LNCAP (cell line): Measurements from ENCODE around the gene ADAM8.
A peak's percentile ranks its signal among the peaks of the same experiment; 100 is the strongest.

ENCODE experiments used
- TF ChIP-seq, protein P1 (sequence below): fragments of 450-650 bp; IDR thresholded peaks from 2 replicates; pipeline ENCODE4 v1.5.1; 2017; ENCODE audit warnings: mild to moderate bottlenecking

The ADAM8 gene

DNA sequence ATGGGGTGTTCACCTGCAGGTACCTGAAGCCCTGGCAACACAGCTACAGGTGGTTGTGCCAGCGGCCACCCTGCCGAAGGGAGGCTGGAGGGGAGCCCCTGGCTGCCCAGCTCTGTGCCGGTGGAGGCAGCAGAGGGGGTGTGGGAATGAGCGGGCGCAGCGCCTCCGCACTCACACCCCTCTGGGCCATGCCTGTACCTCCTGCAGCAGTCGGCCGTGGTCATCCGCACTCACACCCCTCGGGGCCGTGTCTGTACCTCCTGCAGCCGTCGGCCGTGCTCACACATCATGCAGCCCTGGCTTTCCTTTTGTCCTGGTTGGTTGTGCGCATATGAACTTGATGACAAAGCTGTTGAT, 33.7 kb upstream of the ADAM8 start:
- TF ChIP-seq, protein P1, sequence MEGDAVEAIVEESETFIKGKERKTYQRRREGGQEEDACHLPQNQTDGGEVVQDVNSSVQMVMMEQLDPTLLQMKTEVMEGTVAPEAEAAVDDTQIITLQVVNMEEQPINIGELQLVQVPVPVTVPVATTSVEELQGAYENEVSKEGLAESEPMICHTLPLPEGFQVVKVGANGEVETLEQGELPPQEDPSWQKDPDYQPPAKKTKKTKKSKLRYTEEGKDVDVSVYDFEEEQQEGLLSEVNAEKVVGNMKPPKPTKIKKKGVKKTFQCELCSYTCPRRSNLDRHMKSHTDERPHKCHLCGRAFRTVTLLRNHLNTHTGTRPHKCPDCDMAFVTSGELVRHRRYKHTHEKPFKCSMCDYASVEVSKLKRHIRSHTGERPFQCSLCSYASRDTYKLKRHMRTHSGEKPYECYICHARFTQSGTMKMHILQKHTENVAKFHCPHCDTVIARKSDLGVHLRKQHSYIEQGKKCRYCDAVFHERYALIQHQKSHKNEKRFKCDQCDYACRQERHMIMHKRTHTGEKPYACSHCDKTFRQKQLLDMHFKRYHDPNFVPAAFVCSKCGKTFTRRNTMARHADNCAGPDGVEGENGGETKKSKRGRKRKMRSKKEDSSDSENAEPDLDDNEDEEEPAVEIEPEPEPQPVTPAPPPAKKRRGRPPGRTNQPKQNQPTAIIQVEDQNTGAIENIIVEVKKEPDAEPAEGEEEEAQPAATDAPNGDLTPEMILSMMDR, result no peak

DNA sequence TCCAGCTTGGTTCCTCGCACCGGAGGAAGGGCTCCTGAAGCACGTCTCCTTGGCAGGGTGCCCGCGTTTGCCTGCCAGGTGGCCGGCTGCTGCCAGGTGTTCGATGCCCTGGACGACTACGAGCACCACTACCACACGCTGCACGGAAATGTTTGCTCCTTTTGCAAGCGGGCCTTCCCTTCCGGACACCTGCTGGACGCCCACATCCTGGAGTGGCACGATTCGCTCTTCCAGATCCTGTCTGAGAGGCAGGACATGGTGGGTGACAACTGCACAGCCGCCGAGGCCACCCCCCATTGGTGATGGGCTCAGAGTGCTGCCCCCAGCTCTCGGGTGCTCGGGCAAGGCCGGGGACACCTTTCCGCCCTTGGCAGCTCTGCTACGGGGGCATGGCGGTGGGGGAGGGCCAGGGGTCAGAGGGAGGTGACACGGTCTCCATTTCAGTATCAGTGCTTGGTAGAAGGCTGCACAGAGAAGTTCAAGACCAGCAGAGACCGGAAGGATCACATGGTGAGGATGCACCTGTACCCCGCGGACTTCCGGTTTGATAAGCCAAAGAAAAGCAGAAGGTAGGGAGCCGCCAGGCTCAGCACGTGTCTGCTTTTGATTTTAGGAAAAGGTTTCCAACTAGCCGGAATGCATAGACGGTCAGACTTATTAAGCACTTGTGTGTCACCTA, 33.2 kb upstream of the ADAM8 start:
- TF ChIP-seq, protein P1, result no peak

DNA sequence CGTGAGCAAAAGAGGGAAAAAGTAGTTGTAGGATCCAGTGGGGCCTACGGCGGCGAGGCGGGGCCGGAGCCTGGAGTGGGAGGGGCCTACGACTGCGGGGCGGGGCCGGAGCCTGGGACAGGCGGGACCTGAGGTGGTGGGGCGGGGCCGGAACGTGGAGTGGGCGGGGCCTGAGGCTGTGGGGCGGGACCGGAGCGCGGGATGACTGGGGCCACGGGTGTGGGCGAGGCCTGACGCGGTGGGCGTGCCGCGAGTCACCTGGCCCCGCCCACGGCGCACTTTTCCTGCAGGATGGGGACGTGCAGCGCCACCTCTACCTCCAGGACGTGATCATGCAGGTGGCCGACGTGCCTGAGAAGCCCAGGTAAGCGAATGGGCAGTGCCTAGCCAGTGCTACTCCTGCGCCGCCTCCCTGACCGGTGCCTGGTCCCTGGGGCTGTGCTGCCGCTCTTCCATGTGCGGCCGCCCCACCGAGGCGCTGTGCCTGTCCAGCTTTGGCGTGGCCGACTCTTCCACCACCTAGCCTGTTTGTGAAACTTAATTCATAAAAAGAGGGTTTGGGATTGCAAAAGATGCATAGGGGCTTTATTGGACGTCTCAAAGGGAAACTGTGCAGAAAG, 32.5 kb upstream of the ADAM8 start:
- TF ChIP-seq, protein P1, result peak; percentile 31; the same call in 1 of the 2 replicates

DNA sequence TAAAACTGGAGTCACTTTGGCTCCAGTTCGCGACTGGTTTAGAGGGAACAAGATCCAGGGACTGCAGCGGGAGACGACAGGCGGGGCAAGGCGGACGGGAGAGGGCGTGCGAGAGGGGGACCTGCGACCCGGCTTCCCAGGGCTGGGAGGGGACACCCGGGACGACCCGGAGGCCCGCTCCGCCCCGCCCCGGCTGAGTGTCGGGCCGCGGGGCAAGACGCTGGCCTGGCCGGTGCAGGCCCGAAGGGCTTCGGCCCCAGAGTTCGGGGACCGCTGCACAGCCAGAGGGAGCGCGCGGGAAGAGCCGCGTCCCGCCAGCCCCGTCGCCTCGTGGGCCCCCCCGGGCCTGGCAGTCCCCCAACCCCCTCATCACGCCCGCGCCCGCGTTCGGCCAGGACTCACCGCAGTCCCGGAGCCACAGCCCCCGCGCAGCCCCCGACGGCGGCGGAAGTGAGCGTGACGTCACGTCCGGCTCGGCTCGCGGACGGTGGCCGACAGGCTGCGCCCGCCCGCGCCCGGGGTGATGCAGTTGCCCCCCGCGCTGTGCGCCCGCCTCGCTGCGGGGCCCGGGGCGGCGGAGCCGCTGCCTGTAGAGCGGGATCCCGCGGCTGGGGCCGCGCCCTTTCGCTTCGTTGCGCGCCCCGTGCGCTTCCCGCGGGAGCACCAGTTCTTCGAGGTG, 31.9 kb upstream of the ADAM8 start, which contains the start of the genes TUBGCP2 and ZNF511:
TUBGCP2 (minus strand) TSS at position 452 of the 679 bp plus-strand sequence. CDS start 5,931 bp downstream, outside the sequence.
ZNF511 (plus strand) TSS at position 494 of the 679 bp plus-strand sequence; CDS start at position 524, 30 bp downstream.
- TF ChIP-seq, protein P1, result no peak

DNA sequence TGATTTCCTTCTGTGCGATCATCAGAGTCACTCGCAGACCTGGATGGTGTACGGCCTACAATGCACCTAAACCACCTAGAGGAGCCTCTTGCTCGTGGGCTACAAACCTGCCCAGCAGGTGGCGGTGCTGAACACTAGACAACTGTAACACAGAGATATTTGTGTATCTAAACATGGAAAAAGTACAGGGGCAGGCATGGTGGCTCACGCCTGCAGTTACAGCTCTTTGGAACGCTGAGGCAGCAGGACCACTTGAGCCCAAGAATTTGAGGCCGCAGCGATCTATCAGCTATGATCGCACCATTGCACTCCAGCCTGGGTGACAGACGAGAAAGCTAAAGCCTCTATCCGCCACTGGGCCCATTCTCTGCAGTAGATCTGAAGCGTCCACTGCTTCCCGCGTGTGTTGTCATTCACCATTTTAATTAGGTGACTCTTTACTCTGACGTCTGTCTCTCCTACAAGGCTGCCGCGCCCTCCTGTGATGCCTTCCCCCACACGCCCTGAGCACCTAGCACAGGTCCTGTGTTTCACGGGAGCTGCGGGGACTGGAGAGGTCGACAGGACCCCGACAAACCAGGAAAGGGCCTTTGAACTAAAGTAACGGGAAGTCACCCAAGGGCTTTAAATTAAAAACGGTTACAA, 31.2 kb upstream of the ADAM8 start:
- TF ChIP-seq, protein P1, result peak; percentile 91

DNA sequence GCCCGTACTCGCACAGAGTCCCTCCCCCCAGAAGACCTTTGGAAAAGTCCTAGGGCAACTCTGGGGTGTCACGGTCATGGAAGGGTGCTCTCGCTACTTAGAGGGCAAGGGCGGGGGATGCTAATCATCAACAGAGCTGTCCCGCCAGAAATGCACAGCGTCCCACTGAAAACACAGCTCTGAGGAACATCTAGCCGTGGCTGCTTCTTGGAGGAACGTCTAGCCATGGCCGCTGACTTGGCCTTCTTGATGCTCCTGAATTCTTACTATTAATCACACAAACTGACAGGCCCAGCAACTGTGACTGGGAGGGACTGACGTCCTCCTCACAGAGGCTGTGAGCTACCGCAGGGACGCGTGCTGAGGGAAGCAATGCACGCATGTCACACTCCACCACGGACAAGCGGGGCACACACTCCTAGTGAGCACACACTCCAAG, 30.3 kb upstream of the ADAM8 start:
- TF ChIP-seq, protein P1, result no peak

DNA sequence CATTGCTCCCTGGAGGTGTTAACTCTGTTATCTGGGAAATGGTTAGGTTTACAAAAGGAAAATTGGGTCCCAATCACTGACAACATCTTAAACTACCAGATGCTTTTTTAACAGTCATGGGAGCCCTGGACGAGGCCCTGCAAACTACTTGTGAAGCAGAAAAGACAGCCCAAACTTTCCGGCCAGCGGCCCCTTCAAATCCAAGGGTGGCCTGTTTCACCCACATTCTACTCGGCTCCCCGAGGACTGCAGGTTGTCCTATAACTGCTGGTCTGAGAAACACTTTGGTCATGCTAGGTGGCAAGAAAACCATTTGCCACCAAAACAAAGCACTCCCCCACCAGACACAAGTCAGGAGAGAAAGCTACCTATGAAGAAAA, 29.4 kb upstream of the ADAM8 start:
- TF ChIP-seq, protein P1, result no peak
